SK-N-MC (cell line): ENCODE measurements around the gene SALL1.

Experiments
- EZH2 ChIP-seq: fragments of 200-600 bp; sonication (generic); IDR thresholded peaks from one replicate; pipeline ENCODE4 v1.6.1; 2017; ENCODE audit warnings: antibody characterized with exemption
- FOXP2 ChIP-seq: optimal IDR thresholded peaks from 2 replicates; pipeline ENCODE3; 2011; ENCODE audit warnings: mild to moderate bottlenecking, moderate library complexity; ENCODE audit not compliant: insufficient read depth; ENCODE audit errors: extremely low read length, control extremely low read depth
- POLR2AphosphoS5 ChIP-seq: IDR thresholded peaks from 2 replicates; pipeline ENCODE4 v1.6.1; 2012; ENCODE audit warnings: mild to moderate bottlenecking, low read depth, low read length, borderline replicate concordance

GRCh38 chr16:51106535-51106934 is 44.5 kb downstream of the SALL1 start:
- TF ChIP-seq POLR2AphosphoS5: no peak
- no peak for TF ChIP-seq EZH2
- no peak for TF ChIP-seq FOXP2
